K562 (cell line): ENCODE results near the gene KIAA0319L. TPM values are rescaled to one million over a fixed set of nuclear protein-coding genes. Genes with fewer than 3 reads are reported as not detected.

Experiments used
- ARID2 ChIP-seq: fragments of 450-650 bp; IDR thresholded peaks from 2 replicates; pipeline ENCODE4 v1.6.1; 2017; ENCODE audit warnings: antibody characterized with exemption, mild to moderate bottlenecking
- HNRNPL ChIP-seq: fragments of 200-400 bp; formaldehyde crosslinking; IDR thresholded peaks from 2 replicates; pipeline ENCODE4 v1.6.1; 2017; ENCODE audit warnings: low read depth, mild to moderate bottlenecking, low read length
- KLF16 ChIP-seq: IDR thresholded peaks from 2 replicates; pipeline ENCODE4 v1.6.1; 2016; ENCODE audit warnings: antibody characterized with exemption
- SMC3 ChIP-seq: conservative IDR thresholded peaks from 2 replicates; pipeline ENCODE4 v1.6.1; 2011; ENCODE audit warnings: low read depth, low read length, improper control_type of control experiment; ENCODE audit not compliant: insufficient read depth
- ZNF408 ChIP-seq: fragments of 250-450 bp; sonication (Bioruptor Pico); IDR thresholded peaks from 2 replicates; pipeline ENCODE4 v1.4.0; 2020; ENCODE audit warnings: low read depth, mild to moderate bottlenecking, moderate library complexity
- ZSCAN32 ChIP-seq: fragments of 450-650 bp; formaldehyde crosslinking; IDR thresholded peaks from 2 replicates; pipeline ENCODE4 v1.4.0; 2020; ENCODE audit warnings: mild to moderate bottlenecking, moderate library complexity
- polyA plus RNA-seq, 8 experiments: library from polyadenylated mRNA; depleted of rRNA in 4 of 8; stranded (reverse) in 5 of 8; unstranded in 3 of 8; fragments of >200 nt; fragmentation: Nextera tagmentation in 2 of 8; fragmentation: Illumina TruSeq in 1 of 8; extraction: Ambion mirVana in 2 of 8; extraction: Trizol in 1 of 8; gene quantifications; 2 replicates each; pipeline versions ENCODE4 v1.2.1 to v1.2.3, GENCODE V29; 2011 to 2014; ENCODE audit warnings: inconsistent platforms in 1 of 8, missing spikeins in 1 of 8
- total RNA-seq, 7 experiments: library from RNA; depleted of rRNA in 6 of 7; stranded (reverse); fragments of >200 nt in 6 of 7; fragmentation: Illumina TruSeq in 2 of 7; extraction: Trizol in 2 of 7; gene quantifications; 2 replicates each; pipeline versions ENCODE4 v1.2.1 to v1.2.3, GENCODE V29; 2011 to 2021; ENCODE audit warnings: low replicate concordance in 1 of 7
- TF ChIP-seq, protein P1 (sequence below), 2 experiments: fragments of 450-650 bp; formaldehyde crosslinking in 1 of 2; IDR thresholded peaks; 2 replicates each; pipeline versions ENCODE4 v1.4.0 to v1.6.1; 2014 to 2020; ENCODE audit warnings: mild to moderate bottlenecking in 2 of 2, borderline replicate concordance in 1 of 2, low read depth in 1 of 2
- TF ChIP-seq, protein P2 (sequence below): sonication (generic); formaldehyde crosslinking; IDR thresholded peaks from 2 replicates; pipeline ENCODE4 v1.8.1; 2023; ENCODE audit warnings: mild to moderate bottlenecking, missing genetic modification reagents

KIAA0319L gene
- total and polyA plus RNA-seq, 9 of the 15 experiments (the other 6 are each of a cell fraction or from before 2014, with no cell fraction given), result 2.4 to 51.7 (median 27.4) TPM

DNA sequence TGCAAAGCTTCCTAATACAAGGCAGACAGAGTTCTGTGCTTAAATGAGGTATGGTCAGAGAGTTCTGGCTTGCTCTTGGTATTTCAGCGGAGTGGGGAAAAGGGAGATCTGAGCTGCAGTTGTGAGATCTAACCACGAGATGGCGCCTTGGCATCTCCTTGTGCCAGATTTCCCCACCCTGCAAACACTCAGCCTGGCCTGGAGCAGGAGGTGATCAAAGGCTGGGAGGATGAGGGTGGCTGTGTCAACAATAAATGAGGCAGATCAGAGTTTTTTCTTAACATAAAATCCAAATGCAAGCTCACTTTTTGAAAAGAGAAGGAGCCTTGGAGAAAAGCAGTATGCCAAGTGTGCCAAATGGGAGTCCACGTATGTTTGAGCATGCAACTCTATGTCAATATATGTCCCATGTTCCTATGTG is 11.8 kb upstream of the KIAA0319L start (continued):
- TF ChIP-seq, protein P1, sequence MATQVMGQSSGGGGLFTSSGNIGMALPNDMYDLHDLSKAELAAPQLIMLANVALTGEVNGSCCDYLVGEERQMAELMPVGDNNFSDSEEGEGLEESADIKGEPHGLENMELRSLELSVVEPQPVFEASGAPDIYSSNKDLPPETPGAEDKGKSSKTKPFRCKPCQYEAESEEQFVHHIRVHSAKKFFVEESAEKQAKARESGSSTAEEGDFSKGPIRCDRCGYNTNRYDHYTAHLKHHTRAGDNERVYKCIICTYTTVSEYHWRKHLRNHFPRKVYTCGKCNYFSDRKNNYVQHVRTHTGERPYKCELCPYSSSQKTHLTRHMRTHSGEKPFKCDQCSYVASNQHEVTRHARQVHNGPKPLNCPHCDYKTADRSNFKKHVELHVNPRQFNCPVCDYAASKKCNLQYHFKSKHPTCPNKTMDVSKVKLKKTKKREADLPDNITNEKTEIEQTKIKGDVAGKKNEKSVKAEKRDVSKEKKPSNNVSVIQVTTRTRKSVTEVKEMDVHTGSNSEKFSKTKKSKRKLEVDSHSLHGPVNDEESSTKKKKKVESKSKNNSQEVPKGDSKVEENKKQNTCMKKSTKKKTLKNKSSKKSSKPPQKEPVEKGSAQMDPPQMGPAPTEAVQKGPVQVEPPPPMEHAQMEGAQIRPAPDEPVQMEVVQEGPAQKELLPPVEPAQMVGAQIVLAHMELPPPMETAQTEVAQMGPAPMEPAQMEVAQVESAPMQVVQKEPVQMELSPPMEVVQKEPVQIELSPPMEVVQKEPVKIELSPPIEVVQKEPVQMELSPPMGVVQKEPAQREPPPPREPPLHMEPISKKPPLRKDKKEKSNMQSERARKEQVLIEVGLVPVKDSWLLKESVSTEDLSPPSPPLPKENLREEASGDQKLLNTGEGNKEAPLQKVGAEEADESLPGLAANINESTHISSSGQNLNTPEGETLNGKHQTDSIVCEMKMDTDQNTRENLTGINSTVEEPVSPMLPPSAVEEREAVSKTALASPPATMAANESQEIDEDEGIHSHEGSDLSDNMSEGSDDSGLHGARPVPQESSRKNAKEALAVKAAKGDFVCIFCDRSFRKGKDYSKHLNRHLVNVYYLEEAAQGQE (IDR thresholded peaks at IDR 0.05; ENCODE audit: borderline replicate concordance), result peak; percentile 92
- TF ChIP-seq, protein P1 (CRISPR knock-in tag; IDR thresholded peaks at IDR 0.05; ENCODE audit: low read depth), result no peak
- TF ChIP-seq ZNF408 (CRISPR knock-in tag), result no peak
- TF ChIP-seq ZSCAN32 (CRISPR knock-in tag), result no peak
- TF ChIP-seq ARID2, result peak; percentile 75; the same call in 1 of the 2 replicates
- TF ChIP-seq HNRNPL, result 0 out of 2 replicates have a peak, but pooled peaks have one; percentile 31
- TF ChIP-seq SMC3, result peak; percentile 97
- TF ChIP-seq KLF16, result 0 out of 2 replicates have a peak, but pooled peaks have one; percentile 16
- TF ChIP-seq, protein P2, sequence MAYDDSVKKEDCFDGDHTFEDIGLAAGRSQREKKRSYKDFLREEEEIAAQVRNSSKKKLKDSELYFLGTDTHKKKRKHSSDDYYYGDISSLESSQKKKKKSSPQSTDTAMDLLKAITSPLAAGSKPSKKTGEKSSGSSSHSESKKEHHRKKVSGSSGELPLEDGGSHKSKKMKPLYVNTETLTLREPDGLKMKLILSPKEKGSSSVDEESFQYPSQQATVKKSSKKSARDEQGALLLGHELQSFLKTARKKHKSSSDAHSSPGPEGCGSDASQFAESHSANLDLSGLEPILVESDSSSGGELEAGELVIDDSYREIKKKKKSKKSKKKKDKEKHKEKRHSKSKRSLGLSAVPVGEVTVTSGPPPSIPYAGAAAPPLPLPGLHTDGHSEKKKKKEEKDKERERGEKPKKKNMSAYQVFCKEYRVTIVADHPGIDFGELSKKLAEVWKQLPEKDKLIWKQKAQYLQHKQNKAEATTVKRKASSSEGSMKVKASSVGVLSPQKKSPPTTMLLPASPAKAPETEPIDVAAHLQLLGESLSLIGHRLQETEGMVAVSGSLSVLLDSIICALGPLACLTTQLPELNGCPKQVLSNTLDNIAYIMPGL (CRISPR knock-in tag), result 0 out of 2 replicates have a peak, but pooled peaks have one; percentile 55
